GM12874 (cell line): ENCODE data around the gene EXOSC10.

Experiments used
- TF ChIP-seq, protein P1 (sequence below): IDR thresholded peaks from 2 replicates; pipeline ENCODE4 v1.5.1; 2011; ENCODE audit warnings: low read depth, mild to moderate bottlenecking, control low read depth, low read length, moderate library complexity; ENCODE audit not compliant: insufficient read depth

EXOSC10 gene

DNA sequence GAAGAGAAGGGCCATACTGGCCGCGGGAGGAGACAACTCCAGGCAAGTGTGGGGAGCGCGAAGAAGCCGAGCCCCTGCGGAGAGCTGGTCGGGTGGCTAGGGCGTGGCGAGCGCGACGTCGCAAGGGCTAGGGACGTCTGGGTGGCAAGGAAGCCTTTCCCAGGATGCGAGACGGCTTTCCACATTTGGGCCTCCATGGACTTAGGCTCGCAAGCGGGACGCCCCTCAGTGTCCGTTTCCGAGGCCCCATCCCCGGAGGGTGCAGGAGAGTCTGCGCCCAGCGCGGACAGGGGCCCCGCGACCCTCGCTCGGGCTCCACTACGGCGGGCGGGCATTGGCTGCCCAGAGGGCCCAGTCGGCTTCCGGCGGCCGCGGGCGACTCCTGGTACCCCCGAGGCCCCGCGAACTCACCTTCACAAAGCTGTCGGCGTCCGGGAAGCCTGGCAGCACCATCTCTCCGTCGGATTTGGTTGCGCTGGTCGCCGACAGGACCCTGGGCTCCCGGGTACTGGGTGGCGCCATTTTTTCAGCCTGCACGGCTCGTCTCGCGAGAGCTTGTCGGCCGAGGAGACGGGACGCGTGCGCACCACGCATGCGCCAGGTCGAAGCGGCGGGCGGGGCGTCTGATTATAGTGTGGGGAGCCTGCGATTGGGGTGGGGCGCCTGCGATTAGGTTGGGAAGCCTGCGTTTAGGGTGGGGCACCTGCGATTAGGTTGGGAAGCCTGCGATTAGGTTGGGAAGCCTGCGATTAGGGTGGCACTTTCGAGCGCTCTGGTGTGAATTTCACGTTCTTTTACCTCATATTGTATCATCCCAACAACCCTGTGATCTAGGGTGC, at the start of gene EXOSC10:
Gene EXOSC10 (minus strand): TSS at position 560 of the 839 bp plus-strand sequence. CDS start 38 bp downstream, at position 522.
- TF ChIP-seq, protein P1, sequence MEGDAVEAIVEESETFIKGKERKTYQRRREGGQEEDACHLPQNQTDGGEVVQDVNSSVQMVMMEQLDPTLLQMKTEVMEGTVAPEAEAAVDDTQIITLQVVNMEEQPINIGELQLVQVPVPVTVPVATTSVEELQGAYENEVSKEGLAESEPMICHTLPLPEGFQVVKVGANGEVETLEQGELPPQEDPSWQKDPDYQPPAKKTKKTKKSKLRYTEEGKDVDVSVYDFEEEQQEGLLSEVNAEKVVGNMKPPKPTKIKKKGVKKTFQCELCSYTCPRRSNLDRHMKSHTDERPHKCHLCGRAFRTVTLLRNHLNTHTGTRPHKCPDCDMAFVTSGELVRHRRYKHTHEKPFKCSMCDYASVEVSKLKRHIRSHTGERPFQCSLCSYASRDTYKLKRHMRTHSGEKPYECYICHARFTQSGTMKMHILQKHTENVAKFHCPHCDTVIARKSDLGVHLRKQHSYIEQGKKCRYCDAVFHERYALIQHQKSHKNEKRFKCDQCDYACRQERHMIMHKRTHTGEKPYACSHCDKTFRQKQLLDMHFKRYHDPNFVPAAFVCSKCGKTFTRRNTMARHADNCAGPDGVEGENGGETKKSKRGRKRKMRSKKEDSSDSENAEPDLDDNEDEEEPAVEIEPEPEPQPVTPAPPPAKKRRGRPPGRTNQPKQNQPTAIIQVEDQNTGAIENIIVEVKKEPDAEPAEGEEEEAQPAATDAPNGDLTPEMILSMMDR: no peak

DNA sequence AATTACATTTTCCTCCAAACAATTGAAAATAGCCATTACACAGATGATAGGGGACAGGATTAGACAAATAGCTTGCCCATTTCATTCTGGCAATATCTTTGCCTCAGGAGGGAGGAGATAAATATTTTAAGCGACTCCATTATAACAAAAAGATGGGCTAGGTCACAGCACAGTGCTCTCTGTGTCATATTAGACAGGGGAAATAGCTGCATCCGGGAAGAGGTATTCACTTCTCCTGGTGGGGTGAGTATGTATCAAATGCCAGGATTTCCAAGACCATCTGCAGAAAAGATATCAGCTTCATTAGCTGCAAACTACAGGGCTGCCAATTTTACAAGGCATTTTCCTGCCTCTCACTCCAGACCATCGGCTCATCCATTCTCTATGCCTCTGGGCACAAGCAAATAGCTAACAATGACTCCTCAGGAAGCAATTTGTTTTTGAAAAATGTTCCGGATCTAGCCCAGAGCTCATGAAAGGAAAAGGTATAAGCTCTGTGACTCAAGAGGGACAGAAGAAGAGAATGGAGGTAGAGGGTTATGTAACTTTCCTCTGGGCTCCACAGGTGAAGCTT, 47.6 kb upstream of the EXOSC10 start:
- TF ChIP-seq, protein P1: no peak

DNA sequence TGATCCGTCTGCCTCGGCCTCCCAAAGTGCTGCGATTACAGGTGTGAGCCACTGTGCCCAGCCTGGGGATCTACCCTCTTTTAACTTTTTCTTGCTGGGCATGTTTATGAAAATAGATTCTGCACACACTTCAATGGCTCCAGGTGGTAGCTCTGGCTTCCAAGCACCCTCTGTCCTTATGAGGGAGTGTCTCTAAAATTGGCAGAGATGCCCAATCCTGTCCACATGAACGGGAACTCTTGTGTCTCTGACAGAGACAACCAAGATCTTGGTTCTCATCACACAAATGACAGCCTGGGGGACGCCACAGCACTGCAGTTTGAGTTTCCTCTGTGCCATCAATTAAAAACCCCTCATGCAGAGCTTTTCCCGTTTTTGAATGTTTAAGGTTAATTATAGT, 46.1 kb upstream of the EXOSC10 start:
- TF ChIP-seq, protein P1: no peak

DNA sequence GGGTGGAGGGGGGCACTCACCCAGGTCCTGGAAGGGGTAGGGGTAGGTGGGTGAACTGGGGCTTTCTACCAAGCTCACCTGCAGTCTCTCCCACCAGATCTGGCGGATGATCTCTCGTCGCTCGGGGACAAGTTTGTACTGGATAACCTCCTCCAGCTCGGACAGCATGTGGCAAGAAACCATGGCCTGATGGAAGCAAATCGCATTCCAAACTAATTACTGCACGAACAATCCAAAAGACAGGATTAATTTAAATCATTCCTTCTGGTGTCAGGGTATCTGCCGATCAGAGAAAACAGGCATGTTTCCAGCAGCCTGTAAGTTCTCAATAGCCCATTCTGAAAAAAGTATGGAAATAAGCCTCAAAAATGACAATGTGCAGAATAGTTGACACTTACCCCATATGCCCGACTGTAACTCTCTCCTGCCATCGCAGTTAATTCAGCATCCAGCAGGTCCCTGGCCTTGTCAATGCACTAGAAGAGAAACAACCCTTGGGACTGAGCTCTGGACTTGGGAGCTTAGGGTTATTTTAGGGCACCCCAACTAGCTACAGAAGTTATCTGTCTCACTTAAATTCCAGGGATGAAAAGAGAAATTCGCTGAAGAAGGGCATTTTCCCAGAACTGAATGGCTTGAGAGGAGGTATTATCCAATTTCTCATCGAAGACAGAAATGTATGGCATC, 45.0 kb upstream of the EXOSC10 start:
- TF ChIP-seq, protein P1: no peak

DNA sequence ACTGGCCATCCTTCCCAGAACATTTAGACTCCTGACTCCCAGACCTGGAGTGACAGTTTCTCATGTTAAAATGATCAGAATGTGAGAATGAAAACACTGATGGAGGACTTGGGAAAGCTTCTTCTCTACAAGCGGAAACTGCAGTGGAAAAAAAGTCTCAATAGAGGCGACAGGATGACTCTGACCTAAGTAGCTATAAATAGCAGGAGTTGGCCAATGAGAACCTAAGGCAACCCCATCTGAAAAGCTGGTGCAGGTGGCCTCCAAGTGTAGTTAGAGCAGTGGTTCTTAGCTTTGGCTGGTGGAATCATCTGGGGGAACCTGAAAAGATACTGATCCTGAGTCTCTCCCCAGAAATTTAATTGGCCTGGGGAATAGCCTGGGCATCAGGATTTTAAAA, 44.2 kb upstream of the EXOSC10 start:
- TF ChIP-seq, protein P1: no peak

DNA sequence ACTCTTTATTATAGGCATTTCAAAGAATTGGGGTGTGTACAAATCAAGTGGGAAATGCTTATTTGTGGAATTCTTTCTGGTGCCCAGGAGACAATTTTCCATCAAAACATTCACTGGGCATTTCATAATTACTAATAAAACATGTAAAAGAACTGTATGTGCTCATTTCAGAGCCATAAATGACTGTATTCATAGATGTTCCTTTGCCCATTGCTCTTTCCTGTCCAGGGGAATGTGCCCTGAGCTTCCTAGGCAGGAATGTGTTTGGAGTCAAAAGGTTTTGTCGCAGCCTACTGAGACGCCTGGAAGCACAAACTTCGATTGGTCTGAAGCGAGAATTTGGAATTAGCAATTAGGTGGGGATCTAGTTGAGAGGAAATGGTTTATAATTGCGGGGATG, 43.7 kb upstream of the EXOSC10 start:
- TF ChIP-seq, protein P1: no peak
